ENCODE measurements around the gene SEMA3G. TPM values are rescaled to one million over a fixed set of nuclear protein-coding genes. Genes with fewer than 3 reads are reported as not detected.

SEMA3G gene
- total and polyA plus RNA-seq, 2 experiments from 2014 or later, result 0.47 to 2.5 TPM

- no peak for TF ChIP-seq ZNF462 (CRISPR knock-in tag; IDR thresholded peaks at IDR 0.05)
Observed at GRCh38 chr3:52406231-52406661, 38.7 kb downstream of the SEMA3G start (continued).

- peaks cover 7% of the 10 kb centered on the region for H3K4me1 Mint-ChIP-seq
- Histone ChIP-seq H3K27me3 (ENCODE audit: insufficient read depth) (no peaks in the 10 kb centered on the region), H3K4me3 (no peak overlapping the region), H3K27ac (ENCODE audit: low read depth) (no peak overlapping the region), H3K9me2 (ENCODE audit: insufficient read depth) (no peaks in the 10 kb centered on the region), H3K4me1 (ENCODE audit: insufficient read depth) (peaks cover 6% of the 10 kb centered on the region; the same call in 1 of the 2 replicates), H3F3A (replicated peaks; ENCODE audit: low read depth) (no peaks in the 10 kb centered on the region; the same call in 1 of the 2 replicates), H3K36me3 (ENCODE audit: insufficient read depth) (peaks cover 3% of the 10 kb centered on the region; the same call in 1 of the 2 replicates), H2AFZ (no peak overlapping the region), H3K4me2 (no peak overlapping the region), H3K79me2 (replicated peaks; ENCODE audit: insufficient read depth) (peaks cover 17% of the 10 kb centered on the region), H4K20me1 (replicated peaks; ENCODE audit: insufficient read depth) (no peaks in the 10 kb centered on the region; the same call in 1 of the 2 replicates)
- peaks cover 63% of the 10 kb centered on the region for H3K36me3 Mint-ChIP-seq (ENCODE audit: low read depth)
- H3K9me3 Mint-ChIP-seq, result no peaks in the 10 kb centered on the region
- no peak overlapping the region for H3K4me3 Mint-ChIP-seq
- ATAC-seq (no peak), DNase-seq (ENCODE audit: low spot score) (no peak)
- H3K27me3 Mint-ChIP-seq (ENCODE audit: insufficient read depth, low read depth, poor library complexity), result peaks cover 6% of the 10 kb centered on the region
- no peak overlapping the region for H3K27ac Mint-ChIP-seq
- no peak for TF ChIP-seq REST (IDR thresholded peaks at IDR 0.05; ENCODE audit: unreplicated experiment)
- no peak for TF ChIP-seq ZNF331 (CRISPR knock-in tag; IDR thresholded peaks at IDR 0.05; ENCODE audit: low read depth)
- no peak for TF ChIP-seq ZNF462 (CRISPR knock-in tag; IDR thresholded peaks at IDR 0.05)
- TF ChIP-seq POLR2AphosphoS5 (IDR thresholded peaks at IDR 0.05; ENCODE audit: low read depth), result no peak
- TF ChIP-seq ZNF114 (CRISPR knock-in tag; IDR thresholded peaks at IDR 0.05), result no peak
Observed at GRCh38 chr3:52405601-52406110, 39.2 kb downstream of the SEMA3G start.

All from GM23338 (cell line).